ENCODE data around the gene CCL18.

DNA sequence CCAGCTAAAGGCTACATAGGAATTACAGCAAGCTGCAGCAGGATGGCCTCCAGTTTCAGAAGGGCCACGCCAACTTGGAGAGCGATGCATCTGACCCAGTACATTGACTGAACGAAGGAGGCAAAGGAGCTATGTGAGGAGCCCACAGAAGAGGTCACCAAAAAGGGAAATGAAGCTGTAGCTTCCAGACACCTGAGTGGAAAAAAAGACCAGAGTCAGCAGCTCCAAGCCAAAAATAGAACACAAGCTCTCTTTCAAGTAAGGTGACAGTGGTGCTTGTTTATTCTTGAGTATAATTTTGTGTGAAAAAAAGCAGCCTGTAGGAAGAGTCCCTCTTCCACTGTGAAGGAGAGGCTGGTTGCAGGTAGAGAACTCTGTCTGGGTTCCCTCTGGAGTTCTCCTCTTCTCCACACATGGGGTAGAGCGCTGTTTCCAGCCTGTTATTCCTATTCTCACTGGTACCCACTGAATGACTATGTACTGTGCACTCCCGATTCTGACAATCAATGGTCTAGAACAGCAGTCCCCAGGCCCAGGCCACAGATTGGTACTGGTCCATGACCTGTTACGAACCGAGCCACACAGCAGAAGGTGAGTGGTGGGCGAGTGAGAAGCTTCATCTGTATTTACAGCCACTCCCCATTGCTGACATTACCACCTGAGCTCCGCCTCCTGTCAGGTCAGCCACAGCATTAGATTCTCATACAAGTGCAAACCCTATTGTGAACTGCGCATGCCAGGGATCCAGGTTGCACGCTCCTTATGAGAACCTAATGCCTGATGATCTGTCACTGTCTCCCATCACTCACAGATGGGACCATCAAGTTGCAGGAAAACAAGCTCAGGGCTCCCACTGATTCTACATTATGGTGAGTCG is 54.6 kb downstream of the CCL18 start:
- TF ChIP-seq, protein P1, sequence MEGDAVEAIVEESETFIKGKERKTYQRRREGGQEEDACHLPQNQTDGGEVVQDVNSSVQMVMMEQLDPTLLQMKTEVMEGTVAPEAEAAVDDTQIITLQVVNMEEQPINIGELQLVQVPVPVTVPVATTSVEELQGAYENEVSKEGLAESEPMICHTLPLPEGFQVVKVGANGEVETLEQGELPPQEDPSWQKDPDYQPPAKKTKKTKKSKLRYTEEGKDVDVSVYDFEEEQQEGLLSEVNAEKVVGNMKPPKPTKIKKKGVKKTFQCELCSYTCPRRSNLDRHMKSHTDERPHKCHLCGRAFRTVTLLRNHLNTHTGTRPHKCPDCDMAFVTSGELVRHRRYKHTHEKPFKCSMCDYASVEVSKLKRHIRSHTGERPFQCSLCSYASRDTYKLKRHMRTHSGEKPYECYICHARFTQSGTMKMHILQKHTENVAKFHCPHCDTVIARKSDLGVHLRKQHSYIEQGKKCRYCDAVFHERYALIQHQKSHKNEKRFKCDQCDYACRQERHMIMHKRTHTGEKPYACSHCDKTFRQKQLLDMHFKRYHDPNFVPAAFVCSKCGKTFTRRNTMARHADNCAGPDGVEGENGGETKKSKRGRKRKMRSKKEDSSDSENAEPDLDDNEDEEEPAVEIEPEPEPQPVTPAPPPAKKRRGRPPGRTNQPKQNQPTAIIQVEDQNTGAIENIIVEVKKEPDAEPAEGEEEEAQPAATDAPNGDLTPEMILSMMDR (conservative IDR thresholded peaks at IDR 0.05): no peak
- TF ChIP-seq EZH2 (IDR thresholded peaks at IDR 0.05; ENCODE audit: low read depth): no peak
